Activated T-cell treated with anti-CD3 and anti-CD28 coated beads for 24 hours (primary cell): ENCODE results near the gene PRKAG2.
"Not testable (repeated sequence)": the region's sequence is repeated elsewhere in the genome, so short reads cannot be mapped to it uniquely, and the experiment has no call there.

Experiments used
- DNase-seq: peaks from one replicate; pipeline ENCODE4 v3.0.0-alpha.2; 2020; ENCODE audit warnings: low read depth

The PRKAG2 gene

GRCh38 chr7:151586531-151587260 lies 290.2 kb downstream of the PRKAG2 start:
- DNase-seq: no peak

- no peak for DNase-seq
Measured at GRCh38 chr7:151585744-151586393, 291.0 kb downstream of the PRKAG2 start.

- DNase-seq: no peak
Measured at GRCh38 chr7:151581741-151582140, 295.2 kb downstream of the PRKAG2 start.

GRCh38 chr7:151579644-151580043 lies 297.3 kb downstream of the PRKAG2 start:
- no peak for DNase-seq

GRCh38 chr7:151575410-151575809 lies 301.5 kb downstream of the PRKAG2 start:
- DNase-seq: no peak

- DNase-seq: not testable (repeated sequence)
Measured at GRCh38 chr7:151573046-151573445, 303.9 kb downstream of the PRKAG2 start.

GRCh38 chr7:151572136-151572535 lies 304.8 kb downstream of the PRKAG2 start:
- DNase-seq: no peak

- no peak for DNase-seq
Measured at GRCh38 chr7:151571471-151571870, 305.4 kb downstream of the PRKAG2 start.

- DNase-seq: no peak
Measured at GRCh38 chr7:151570366-151570915, 306.5 kb downstream of the PRKAG2 start.

- no peak for DNase-seq
Measured at GRCh38 chr7:151568956-151569940, 307.7 kb downstream of the PRKAG2 start.

- no peak for DNase-seq
Measured at GRCh38 chr7:151566897-151567320, 310.0 kb downstream of the PRKAG2 start.

GRCh38 chr7:151565541-151565940 lies 311.4 kb downstream of the PRKAG2 start:
- DNase-seq: no peak

GRCh38 chr7:151560243-151560642 lies 316.7 kb downstream of the PRKAG2 start:
- DNase-seq: no peak

- no peak for DNase-seq
Measured at GRCh38 chr7:151559557-151560183, 317.2 kb downstream of the PRKAG2 start.

GRCh38 chr7:151558575-151558974 lies 318.3 kb downstream of the PRKAG2 start:
- DNase-seq: no peak

GRCh38 chr7:151556592-151556991 lies 320.3 kb downstream of the PRKAG2 start:
- no peak for DNase-seq

- no peak for DNase-seq
Measured at GRCh38 chr7:151553356-151553755, 323.6 kb downstream of the PRKAG2 start.

GRCh38 chr7:151552352-151553028 lies 324.4 kb downstream of the PRKAG2 start:
- DNase-seq: no peak

GRCh38 chr7:151551820-151552219 lies 325.1 kb downstream of the PRKAG2 start:
- no peak for DNase-seq

- DNase-seq: no peak
Measured at GRCh38 chr7:151550656-151551286, 326.1 kb downstream of the PRKAG2 start.

GRCh38 chr7:151549644-151550043 lies 327.3 kb downstream of the PRKAG2 start:
- DNase-seq: no peak
